T-helper 2 cell treated with Interferon-gamma antibody and Interleukin-4, amounts not matched to agents 5 μg/mL and 100 μg/mL, for 36 hours (primary cell): ENCODE measurements around the gene ZNF385C.

Experiments
- DNase-seq: peaks from one replicate; pipeline ENCODE4 v3.0.0; 2021; ENCODE audit warnings: low spot score
- H3K27ac Mint-ChIP-seq: one replicate; pipeline ENCODE4 v1.8.0; 2021; ENCODE audit warnings: mild to moderate bottlenecking, mixed read lengths
- H3K27me3 Mint-ChIP-seq: one replicate; pipeline ENCODE4 v1.8.0; 2021; ENCODE audit warnings: low read depth, mixed read lengths
- H3K36me3 Mint-ChIP-seq: one replicate; pipeline ENCODE4 v1.8.0; 2021; ENCODE audit warnings: low read depth, mixed read lengths
- H3K4me1 Mint-ChIP-seq: one replicate; pipeline ENCODE4 v1.8.0; 2021; ENCODE audit warnings: low read depth, mixed read lengths
- H3K4me3 Mint-ChIP-seq: one replicate; pipeline ENCODE4 v1.8.0; 2022; ENCODE audit warnings: mild to moderate bottlenecking, moderate library complexity, mixed read lengths
- H3K9me3 Mint-ChIP-seq: one replicate; pipeline ENCODE4 v1.8.0; 2021; ENCODE audit warnings: mixed read lengths

The ZNF385C gene

GRCh38 chr17:42087736-42088705, 10.3 kb downstream of the ZNF385C start:
- H3K27me3 Mint-ChIP-seq: peaks cover 16% of the 10 kb centered on the region

DNA sequence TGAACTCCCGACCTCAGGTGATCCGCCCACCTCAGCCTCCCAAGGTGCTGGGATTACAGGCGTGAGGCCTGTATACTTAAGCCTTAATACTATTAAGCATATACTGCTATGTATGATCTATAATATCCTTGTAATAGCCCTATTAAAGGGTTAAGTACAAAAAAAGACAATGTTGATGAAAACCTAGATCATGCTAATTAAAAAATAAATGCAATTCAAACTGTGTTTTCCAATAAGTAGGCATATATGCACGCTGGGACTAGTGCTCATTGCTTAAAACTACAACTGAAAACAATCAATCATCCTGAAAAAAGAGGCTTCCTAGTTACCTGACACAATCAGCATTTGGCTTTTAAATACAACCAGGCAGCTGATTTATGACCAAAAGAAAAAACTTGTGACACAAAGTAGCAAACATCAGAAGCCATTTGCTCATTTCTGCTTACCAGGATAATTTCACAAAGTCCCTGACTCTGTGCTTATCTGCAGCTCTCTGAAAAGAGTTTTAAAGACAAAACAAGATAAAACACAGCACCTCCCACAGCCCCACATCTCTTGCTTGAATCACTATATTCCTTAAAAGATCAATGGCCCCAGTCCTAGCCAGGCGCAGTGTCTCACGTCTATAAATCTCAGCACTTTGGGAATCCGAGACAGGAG, 11.1 kb downstream of the ZNF385C start:
- no peaks in the 10 kb centered on the region for H3K4me1 Mint-ChIP-seq
- no peak for DNase-seq
- H3K27ac Mint-ChIP-seq: no peak overlapping the region
- H3K4me3 Mint-ChIP-seq: no peak overlapping the region
- no peaks in the 10 kb centered on the region for H3K9me3 Mint-ChIP-seq
- H3K36me3 Mint-ChIP-seq: no peaks in the 10 kb centered on the region
- H3K27me3 Mint-ChIP-seq: peaks cover 16% of the 10 kb centered on the region

More at GRCh38 chr17:42087736-42088705, 10.3 kb downstream of the ZNF385C start:
- no peaks in the 10 kb centered on the region for H3K9me3 Mint-ChIP-seq
- H3K4me3 Mint-ChIP-seq: no peak overlapping the region
- DNase-seq: no peak
- H3K36me3 Mint-ChIP-seq: no peaks in the 10 kb centered on the region
- H3K27ac Mint-ChIP-seq: no peak overlapping the region
- no peaks in the 10 kb centered on the region for H3K4me1 Mint-ChIP-seq

DNA sequence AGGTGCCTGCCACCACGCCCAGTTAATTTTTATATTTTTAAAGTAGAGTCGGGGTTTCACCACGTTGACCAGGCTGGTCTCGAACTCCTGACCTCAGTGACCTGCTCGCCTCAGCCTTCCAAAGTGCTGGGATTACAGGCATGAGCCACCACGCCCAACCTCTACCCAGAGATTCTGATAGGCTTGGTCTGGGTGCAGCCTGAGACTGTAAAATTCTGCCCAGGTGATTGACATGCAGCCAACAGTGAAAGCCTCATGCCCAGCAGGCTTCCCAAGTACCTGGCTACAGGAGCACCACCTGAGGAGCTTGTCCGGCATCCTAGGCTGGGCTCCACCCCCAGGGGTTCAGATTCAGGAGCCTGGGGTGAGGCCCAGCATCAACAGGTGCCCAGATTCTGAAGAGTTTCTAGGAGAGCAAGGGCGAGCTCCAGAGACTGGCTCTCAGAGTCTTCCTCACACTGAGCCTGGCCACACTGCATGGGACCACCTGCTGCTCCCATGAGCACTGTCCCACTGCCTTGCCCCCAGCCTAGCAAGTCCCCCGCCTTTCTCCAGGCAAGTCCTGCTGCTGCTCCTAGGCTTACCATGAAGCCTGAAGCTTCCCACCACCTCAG, 16.6 kb downstream of the ZNF385C start:
- no peak for DNase-seq
- Mint-ChIP-seq H3K27me3 (no peaks in the 10 kb centered on the region), H3K9me3 (no peaks in the 10 kb centered on the region), H3K27ac (no peak overlapping the region), H3K36me3 (no peaks in the 10 kb centered on the region), H3K4me1 (no peaks in the 10 kb centered on the region), H3K4me3 (no peak overlapping the region)

DNA sequence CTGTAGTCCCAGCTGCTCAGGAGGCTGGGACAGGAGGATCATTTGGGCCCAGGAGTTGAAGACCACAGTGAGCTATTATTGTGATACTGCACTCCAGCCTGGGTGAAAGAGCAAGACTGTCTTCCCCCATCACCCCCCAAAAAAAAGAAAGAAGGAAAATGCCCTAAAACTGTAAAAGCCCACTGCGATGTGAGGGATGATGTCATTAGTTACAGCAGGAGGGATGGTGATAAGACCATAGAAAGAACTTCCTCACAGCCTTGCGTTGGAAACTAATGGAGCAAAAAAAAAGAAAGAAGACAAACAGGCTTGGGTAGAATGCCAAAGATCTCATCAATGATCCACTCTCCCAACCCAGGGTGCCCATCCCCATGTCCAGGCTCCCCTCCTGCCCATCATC, 18.7 kb downstream of the ZNF385C start:
- Mint-ChIP-seq H3K27ac (no peak overlapping the region), H3K9me3 (no peaks in the 10 kb centered on the region), H3K4me1 (no peaks in the 10 kb centered on the region), H3K4me3 (no peak overlapping the region), H3K36me3 (no peaks in the 10 kb centered on the region), H3K27me3 (peaks cover 6% of the 10 kb centered on the region)
- no peak for DNase-seq

GRCh38 chr17:42078396-42079043, 19.8 kb downstream of the ZNF385C start:
- no peaks in the 10 kb centered on the region for H3K36me3 Mint-ChIP-seq
- H3K4me1 Mint-ChIP-seq: peaks cover under 1% of the 10 kb centered on the region
- no peak overlapping the region for H3K27ac Mint-ChIP-seq
- peaks cover 12% of the 10 kb centered on the region for H3K27me3 Mint-ChIP-seq
- no peak overlapping the region for H3K4me3 Mint-ChIP-seq
- no peak for DNase-seq
- no peaks in the 10 kb centered on the region for H3K9me3 Mint-ChIP-seq

GRCh38 chr17:42077755-42078154, 20.5 kb downstream of the ZNF385C start:
- Mint-ChIP-seq H3K36me3 (no peaks in the 10 kb centered on the region), H3K4me1 (peaks cover 3% of the 10 kb centered on the region), H3K27ac (no peak overlapping the region), H3K9me3 (no peaks in the 10 kb centered on the region), H3K4me3 (no peak overlapping the region), H3K27me3 (peaks cover 20% of the 10 kb centered on the region)
- no peak for DNase-seq

DNA sequence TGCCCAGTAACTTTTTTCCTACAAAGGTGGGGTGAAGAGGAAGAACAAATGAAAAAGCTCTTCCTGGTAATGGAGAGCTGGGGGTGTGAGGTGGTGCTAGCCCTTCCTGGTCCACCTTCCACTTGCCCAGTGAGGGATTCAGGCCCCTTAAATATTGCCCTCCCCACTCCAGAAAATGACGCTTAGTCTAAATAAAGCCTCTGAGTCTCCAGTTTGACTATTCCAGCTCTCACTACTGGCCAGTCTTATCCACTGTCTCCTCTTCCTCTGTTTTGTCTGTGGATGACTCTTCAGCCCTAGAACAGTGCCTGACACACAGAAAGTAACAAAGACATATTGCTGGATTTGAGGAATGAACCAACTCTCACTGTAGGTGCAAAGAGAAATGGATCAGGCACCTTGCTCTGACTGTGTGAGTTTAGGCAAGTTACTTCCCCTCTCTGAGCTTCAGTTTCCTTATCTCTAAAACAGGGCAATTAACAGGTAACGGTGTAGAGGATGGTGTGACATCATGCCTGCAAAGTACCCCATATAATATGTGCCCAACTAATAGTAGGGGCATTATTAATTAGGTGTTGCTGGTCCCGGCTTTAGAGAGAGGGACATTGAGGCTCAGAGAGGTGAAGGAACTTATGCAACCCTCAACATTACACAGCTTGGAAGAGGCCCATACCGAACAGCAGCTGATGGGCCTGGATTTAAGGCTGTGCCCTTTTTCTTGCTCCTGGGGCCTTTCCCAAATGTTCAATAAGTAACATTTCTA, 21.3 kb downstream of the ZNF385C start:
- Mint-ChIP-seq H3K27me3 (peaks cover 23% of the 10 kb centered on the region), H3K4me3 (no peak overlapping the region), H3K9me3 (no peaks in the 10 kb centered on the region), H3K27ac (no peak overlapping the region), H3K4me1 (peaks cover 4% of the 10 kb centered on the region), H3K36me3 (no peaks in the 10 kb centered on the region)
- no peak for DNase-seq

GRCh38 chr17:42075789-42076188, 22.5 kb downstream of the ZNF385C start:
- Mint-ChIP-seq H3K27me3 (peaks cover 32% of the 10 kb centered on the region), H3K4me1 (peaks cover 6% of the 10 kb centered on the region), H3K27ac (no peak overlapping the region), H3K4me3 (no peak overlapping the region), H3K36me3 (no peaks in the 10 kb centered on the region), H3K9me3 (no peaks in the 10 kb centered on the region)
- no peak for DNase-seq

GRCh38 chr17:42072323-42073187, 25.7 kb downstream of the ZNF385C start:
- Mint-ChIP-seq H3K27me3 (peaks cover 37% of the 10 kb centered on the region), H3K4me1 (peaks cover 6% of the 10 kb centered on the region), H3K4me3 (peak overlapping the region; percentile 63)

GRCh38 chr17:42071810-42072209, 26.5 kb downstream of the ZNF385C start:
- Mint-ChIP-seq H3K9me3 (no peaks in the 10 kb centered on the region), H3K27me3 (peaks cover 37% of the 10 kb centered on the region), H3K4me1 (peaks cover 6% of the 10 kb centered on the region), H3K27ac (no peak overlapping the region), H3K4me3 (peak overlapping the region; percentile 63), H3K36me3 (no peaks in the 10 kb centered on the region)
- no peak for DNase-seq

More at GRCh38 chr17:42072323-42073187, 25.7 kb downstream of the ZNF385C start:
- Mint-ChIP-seq H3K27ac (no peak overlapping the region), H3K9me3 (no peaks in the 10 kb centered on the region), H3K36me3 (no peaks in the 10 kb centered on the region)
- no peak for DNase-seq

GRCh38 chr17:42068979-42069378, 29.3 kb downstream of the ZNF385C start:
- Mint-ChIP-seq H3K4me3 (no peak overlapping the region), H3K9me3 (no peaks in the 10 kb centered on the region), H3K36me3 (no peaks in the 10 kb centered on the region), H3K27me3 (peaks cover 29% of the 10 kb centered on the region), H3K27ac (no peak overlapping the region), H3K4me1 (peaks cover 9% of the 10 kb centered on the region)
- DNase-seq: no peak

DNA sequence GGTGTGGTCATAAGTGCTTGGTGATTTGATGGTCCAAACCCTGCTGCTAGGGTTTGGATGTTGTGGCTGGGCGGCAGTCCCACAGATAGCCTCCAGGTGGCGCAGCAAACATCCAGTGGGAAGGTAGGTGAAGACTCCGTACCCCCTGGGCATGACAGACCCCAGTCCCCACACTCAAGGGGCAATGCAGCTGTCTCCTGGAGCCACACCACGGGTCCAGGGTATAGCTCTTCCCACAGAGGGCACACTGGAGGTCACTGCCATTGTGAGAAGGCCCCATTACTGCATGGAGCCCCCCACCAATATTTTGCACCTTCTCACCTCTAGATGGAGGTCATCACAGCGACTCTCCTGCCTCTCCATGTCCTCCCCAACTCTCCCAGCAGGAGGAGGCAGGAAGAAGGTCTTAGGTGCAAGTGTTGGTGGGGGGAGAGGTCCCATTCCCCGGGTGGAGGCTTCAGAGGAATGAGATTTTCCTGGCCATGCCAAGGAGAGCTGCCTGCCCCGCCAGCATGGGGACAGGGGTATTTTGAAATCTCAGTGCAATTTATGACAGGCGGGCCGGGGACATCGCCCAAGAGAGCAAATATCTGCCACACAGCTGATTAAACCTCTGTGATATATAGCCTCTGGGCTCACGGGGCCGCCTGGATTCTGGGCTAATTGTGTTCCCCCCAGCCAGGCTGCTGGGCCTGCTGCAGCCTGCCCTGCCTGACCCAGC, 30.7 kb downstream of the ZNF385C start:
- Mint-ChIP-seq H3K27me3 (peaks cover 17% of the 10 kb centered on the region), H3K4me3 (no peak overlapping the region), H3K9me3 (no peaks in the 10 kb centered on the region), H3K4me1 (peaks cover 13% of the 10 kb centered on the region), H3K27ac (no peak overlapping the region), H3K36me3 (no peaks in the 10 kb centered on the region)
- DNase-seq: peak; percentile 44
